SIG-M5 (cell line): ENCODE results near the gene CAMK2N2.
A peak's percentile ranks its signal among the peaks of the same experiment; 100 is the strongest.

ENCODE experiments used
- DNase-seq: peaks from one replicate; lab custom pipeline; 2025; lab: John Stamatoyannopoulos, UW

The CAMK2N2 gene

GRCh38 chr3:184261270-184261853, at the start of gene CAMK2N2:
CAMK2N2 (minus strand) TSS chr3:184261553; CDS start chr3:184261285, 268 bp downstream.
- no peak for DNase-seq

DNA sequence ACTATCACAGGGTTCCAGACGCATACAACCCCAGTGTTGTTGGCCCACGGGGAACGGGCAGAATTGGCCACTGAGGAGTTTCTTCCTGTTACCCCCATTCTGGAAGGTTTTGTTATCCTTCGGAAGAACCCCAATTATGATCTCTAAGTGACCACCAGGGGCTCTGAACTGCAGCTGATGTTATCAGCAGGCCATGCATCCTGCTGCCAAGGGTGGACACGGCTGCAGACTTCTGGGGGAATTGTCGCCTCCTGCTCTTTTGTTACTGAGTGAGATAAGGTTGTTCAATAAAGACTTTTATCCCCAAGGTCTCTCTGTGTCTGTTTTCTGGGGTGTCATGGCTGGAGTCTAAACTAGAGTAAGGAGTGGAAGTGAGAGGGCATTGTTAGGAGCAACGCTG, 47.4 kb upstream of the CAMK2N2 start:
- no peak for DNase-seq

DNA sequence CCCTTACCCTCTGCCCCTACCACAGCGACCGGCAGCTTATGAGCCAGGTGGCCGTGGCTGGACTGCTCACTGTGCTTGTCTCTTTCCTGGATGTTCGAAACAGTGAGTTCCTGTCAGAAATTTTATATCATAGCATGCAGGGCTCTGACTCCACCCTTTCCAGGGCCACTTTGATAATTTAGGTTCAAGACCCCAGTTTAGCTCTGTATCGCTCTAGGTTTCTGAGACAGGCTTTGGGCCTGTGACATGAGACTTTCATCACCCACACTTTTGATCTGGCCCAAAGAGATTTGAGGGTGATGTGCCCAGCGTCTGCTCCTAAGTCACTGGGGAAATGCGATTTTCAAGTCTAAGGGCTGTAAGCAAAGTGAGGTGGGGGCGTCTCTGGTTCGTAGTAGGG, 46.6 kb upstream of the CAMK2N2 start:
- DNase-seq, result no peak

- no peak for DNase-seq
Observed at GRCh38 chr3:184306341-184306972, 45.1 kb upstream of the CAMK2N2 start.

DNA sequence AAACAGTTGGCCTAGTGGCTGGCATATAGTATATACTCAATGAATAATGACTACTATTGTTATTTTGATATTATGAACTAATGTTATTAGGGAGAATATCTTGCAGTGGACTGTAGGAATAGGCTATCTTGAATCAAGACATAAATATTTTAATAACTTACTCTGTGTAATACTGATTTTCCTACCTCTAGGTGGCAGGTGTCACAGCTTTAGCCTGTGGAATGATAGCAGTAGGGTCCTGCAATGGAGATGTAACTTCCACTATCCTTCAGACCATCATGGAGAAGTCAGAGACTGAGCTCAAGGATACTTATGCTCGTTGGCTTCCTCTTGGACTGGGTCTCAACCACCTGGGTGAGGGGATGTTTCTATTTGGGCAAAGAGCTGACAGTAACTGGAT, 44.2 kb upstream of the CAMK2N2 start:
- no peak for DNase-seq

DNA sequence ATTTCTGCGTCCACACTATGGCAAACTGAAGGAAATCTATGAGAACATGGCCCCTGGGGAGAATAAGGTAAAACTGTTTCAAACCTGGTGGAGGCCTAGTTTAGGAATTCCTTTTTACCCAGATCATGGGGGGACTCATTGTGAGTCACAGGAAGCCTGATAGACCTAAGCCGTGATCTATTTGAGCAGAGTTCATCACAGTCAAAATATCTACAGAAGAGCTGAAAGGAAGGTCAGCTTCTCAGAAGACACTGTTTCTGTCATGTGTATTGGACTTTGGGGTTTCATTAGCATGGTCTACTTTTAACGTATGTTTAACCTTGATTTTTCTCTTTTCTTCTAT, 39.0 kb upstream of the CAMK2N2 start:
- DNase-seq, result no peak

DNA sequence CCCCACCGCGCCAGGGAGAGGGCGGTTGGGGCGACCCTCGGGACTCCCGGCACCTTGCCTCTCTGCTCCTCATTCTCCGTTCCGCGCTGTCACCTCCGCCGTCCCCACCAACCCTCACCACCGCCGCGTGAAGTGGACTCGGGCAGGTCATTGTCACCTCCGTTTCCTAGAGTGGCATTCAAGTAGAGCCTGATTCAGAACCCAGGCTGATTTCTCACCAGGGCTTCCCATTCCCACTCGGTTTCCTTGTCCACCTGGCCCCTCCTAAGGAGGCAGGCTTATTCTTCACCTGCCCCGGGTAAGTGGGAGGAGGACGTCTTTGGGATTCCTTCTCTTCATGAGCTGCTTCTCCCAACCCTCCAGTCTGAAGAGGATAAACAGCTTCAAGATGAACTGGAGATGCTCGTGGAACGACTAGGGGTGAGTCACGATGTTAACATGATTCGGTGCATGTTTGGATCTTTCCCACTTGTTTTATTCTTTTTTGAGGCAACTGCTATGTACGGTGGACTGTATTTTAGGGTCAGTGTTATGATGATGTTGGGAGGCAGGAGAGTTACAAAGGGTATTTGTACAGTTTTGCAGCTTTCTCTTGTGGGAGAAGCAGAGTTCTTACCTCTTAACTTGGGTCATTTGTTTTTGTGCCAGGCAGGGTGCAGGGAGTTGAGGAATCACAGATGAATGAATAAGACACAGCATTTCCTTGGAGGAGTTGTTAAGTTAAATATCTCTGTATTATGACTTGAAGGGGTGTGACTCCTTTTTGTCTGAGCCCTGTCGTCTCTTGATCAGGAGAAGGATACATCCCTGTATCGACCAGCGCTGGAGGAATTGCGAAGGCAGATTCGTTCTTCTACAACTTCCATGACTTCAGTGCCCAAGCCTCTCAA, 38.4 kb upstream of the CAMK2N2 start:
- DNase-seq, result no peak

- peak; percentile 86 for DNase-seq
Observed at GRCh38 chr3:184298759-184299487, 37.6 kb upstream of the CAMK2N2 start, which contains the start of gene PSMD2. PSMD2 (plus strand) TSS chr3:184299241; CDS start chr3:184299267, 26 bp downstream.

- no peak for DNase-seq
Observed at GRCh38 chr3:184296616-184297015, 35.3 kb upstream of the CAMK2N2 start.

GRCh38 chr3:184295771-184296170, 34.4 kb upstream of the CAMK2N2 start:
- DNase-seq, result no peak

- DNase-seq, result no peak
Observed at GRCh38 chr3:184291738-184292445, 30.5 kb upstream of the CAMK2N2 start.

DNA sequence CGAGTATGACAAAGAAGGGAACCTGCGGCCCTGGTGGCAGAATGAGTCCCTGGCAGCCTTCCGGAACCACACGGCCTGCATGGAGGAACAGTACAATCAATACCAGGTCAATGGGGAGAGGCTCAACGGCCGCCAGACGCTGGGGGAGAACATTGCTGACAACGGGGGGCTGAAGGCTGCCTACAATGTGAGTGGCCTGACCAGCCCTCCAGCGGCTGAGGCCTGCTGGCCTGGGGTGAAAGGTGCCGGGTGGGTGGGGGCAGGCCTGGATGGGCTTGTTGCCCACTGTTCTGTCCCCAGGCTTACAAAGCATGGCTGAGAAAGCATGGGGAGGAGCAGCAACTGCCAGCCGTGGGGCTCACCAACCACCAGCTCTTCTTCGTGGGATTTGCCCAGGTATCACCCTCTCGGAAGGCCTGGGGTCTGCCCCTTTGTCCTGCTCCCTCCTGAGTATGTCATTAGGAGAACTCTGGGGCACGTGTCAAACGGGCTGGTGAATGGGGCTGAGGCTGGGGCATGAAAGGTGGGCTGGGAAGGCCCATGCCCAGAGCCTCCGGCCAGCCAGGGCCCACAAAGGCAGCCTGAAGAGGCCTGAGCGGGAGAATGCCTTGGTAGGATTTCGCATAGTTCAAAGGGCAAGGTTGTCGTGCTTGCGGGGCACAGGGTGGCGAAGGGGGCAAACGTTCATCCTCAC, 29.8 kb upstream of the CAMK2N2 start:
- no peak for DNase-seq

DNA sequence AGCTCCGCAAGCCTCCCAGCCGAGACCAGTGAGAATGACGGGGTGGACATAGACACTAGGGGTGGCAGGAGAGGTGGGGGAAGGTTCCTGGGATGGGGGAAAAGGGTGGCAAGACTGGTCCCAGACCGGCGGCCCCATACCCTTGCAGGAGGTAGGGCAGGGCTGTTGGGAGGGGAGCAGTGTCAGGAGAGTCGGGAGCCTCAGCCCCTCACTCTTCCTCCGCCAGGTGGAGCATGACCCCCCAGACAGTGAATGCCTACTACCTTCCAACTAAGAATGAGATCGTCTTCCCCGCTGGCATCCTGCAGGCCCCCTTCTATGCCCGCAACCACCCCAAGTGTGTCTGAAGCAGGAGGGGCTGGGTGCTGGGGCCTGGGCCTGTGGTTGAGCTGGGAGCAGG, 29.0 kb upstream of the CAMK2N2 start:
- DNase-seq, result no peak

- peak; percentile 11 for DNase-seq
Observed at GRCh38 chr3:184289426-184289938, 28.1 kb upstream of the CAMK2N2 start.

GRCh38 chr3:184284696-184285095, 23.3 kb upstream of the CAMK2N2 start:
- no peak for DNase-seq

GRCh38 chr3:184283681-184284080, 22.3 kb upstream of the CAMK2N2 start:
- no peak for DNase-seq

- DNase-seq, result no peak
Observed at GRCh38 chr3:184282941-184283340, 21.6 kb upstream of the CAMK2N2 start.

DNA sequence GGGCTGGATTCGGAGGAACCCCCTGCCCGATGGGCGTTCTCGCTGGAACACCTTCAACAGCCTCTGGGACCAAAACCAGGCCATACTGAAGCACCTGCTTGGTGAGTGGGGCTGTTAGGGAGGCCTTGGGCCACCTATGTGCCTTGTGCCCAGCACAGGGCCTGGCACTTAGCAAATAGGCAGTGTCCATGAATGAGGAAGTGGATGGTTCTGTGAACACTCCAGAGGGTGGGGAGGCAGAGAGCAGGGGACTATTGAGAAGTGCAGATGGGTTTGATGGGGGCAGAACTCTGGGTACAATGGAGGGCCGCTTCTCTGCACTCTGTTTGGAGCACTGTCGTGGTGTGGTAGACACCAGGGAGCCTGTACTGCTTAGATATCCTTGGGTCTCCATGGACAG, 16.0 kb upstream of the CAMK2N2 start:
- no peak for DNase-seq

GRCh38 chr3:184275961-184276910, 14.9 kb upstream of the CAMK2N2 start, which contains the start of gene ECE2:
ECE2 (plus strand) TSS chr3:184276022; CDS start chr3:184276154, 132 bp downstream.
- no peak for DNase-seq

GRCh38 chr3:184275381-184275701, 14.0 kb upstream of the CAMK2N2 start:
- DNase-seq, result no peak
